ENCODE measurements around the gene FOXP1.

The FOXP1 gene

DNA sequence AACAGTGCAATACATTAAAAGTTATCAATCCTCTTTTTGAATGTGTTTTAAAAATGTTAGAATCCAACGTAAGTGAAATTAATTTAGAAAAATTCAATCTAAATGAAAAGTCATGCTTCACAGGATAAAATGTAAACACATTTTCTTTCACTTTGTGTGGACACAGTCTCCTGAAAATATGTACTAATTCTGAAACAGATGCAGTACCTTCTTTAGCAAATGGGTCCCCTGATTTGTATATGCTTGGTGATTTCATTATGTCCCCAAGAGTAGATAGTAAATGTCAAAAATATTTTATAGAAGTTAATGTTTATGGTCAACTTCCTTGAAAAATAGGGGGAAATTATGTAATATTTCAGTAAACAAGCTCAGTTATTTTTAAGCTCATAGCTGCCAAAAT, 28.9 kb downstream of the FOXP1 start:
- FAIRE-seq (no peak), DNase-seq (ENCODE audit: insufficient read length, low spot score) (no peak)
- TF ChIP-seq POLR2A (IDR thresholded peaks at IDR 0.05; ENCODE audit: low read depth, low read length) (no peak), POU2F2 (IDR thresholded peaks at IDR 0.05; ENCODE audit: low read depth, low read length) (no peak), POLR2AphosphoS5 (IDR thresholded peaks at IDR 0.05; ENCODE audit: low read depth, low read length) (no peak), PAX5 (IDR thresholded peaks at IDR 0.05; ENCODE audit: insufficient read depth, low read length, severe bottlenecking) (no peak), SPI1 (IDR thresholded peaks at IDR 0.05; ENCODE audit: low read depth, low read length) (no peak), TAF1 (IDR thresholded peaks at IDR 0.05; ENCODE audit: low read depth, low read length) (no peak)

GRCh38 chr3:71551311-71551919, 32.1 kb downstream of the FOXP1 start:
- no peak for FAIRE-seq
- no peak for DNase-seq (ENCODE audit: insufficient read length, low spot score)
- no peak for TF ChIP-seq PAX5 (IDR thresholded peaks at IDR 0.05; ENCODE audit: insufficient read depth, low read length, severe bottlenecking)
- no peak for TF ChIP-seq POLR2A (IDR thresholded peaks at IDR 0.05; ENCODE audit: low read depth, low read length)
- no peak for TF ChIP-seq SPI1 (IDR thresholded peaks at IDR 0.05; ENCODE audit: low read depth, low read length)
- no peak for TF ChIP-seq POU2F2 (IDR thresholded peaks at IDR 0.05; ENCODE audit: low read depth, low read length)

GRCh38 chr3:71549951-71550350, 33.6 kb downstream of the FOXP1 start:
- TF ChIP-seq TAF1 (IDR thresholded peaks at IDR 0.05; ENCODE audit: low read depth, low read length) (no peak), SPI1 (IDR thresholded peaks at IDR 0.05; ENCODE audit: low read depth, low read length) (no peak), POU2F2 (IDR thresholded peaks at IDR 0.05; ENCODE audit: low read depth, low read length) (no peak)
- no peak for FAIRE-seq
- DNase-seq (ENCODE audit: insufficient read length, low spot score) = no peak

DNA sequence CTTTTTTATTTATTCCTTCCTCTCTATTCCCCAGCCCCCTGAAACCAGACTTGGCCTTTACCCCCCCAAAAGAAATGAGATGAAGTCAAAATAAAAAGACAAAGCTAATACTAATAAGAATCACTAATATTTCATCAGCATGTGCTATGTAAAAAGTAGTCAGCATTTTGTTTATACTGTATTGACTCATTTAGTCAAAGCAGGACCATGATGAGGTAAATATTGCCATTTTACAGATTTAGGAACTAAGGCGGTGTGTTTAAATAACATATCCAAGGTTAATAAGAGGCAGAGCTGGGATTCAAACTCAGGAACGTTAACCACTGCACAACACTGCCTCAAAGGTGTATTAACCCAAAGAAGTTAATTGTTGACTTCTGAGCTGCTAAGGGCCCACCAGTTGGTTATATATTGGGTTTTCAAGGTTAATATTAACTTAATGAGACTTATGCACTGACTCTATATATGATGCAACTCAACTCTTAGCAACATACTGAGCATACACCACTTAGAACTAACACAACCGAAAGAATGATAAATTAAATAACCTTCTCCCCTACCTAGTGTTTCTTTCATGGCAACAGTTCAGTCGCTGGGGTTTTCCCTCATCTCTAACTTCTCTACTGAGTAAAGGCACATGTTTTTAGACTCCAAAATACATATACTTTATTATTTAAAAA, 34.7 kb downstream of the FOXP1 start:
- TF ChIP-seq PAX5 (IDR thresholded peaks at IDR 0.05; ENCODE audit: insufficient read depth, low read length, severe bottlenecking) (no peak), POLR2A (IDR thresholded peaks at IDR 0.05; ENCODE audit: low read depth, low read length) (no peak), POLR2AphosphoS5 (IDR thresholded peaks at IDR 0.05; ENCODE audit: low read depth, low read length) (no peak), POU2F2 (IDR thresholded peaks at IDR 0.05; ENCODE audit: low read depth, low read length) (no peak), TAF1 (IDR thresholded peaks at IDR 0.05; ENCODE audit: low read depth, low read length) (no peak), SPI1 (IDR thresholded peaks at IDR 0.05; ENCODE audit: low read depth, low read length) (no peak)
- FAIRE-seq = no peak
- DNase-seq (ENCODE audit: insufficient read length, low spot score) = no peak

DNA sequence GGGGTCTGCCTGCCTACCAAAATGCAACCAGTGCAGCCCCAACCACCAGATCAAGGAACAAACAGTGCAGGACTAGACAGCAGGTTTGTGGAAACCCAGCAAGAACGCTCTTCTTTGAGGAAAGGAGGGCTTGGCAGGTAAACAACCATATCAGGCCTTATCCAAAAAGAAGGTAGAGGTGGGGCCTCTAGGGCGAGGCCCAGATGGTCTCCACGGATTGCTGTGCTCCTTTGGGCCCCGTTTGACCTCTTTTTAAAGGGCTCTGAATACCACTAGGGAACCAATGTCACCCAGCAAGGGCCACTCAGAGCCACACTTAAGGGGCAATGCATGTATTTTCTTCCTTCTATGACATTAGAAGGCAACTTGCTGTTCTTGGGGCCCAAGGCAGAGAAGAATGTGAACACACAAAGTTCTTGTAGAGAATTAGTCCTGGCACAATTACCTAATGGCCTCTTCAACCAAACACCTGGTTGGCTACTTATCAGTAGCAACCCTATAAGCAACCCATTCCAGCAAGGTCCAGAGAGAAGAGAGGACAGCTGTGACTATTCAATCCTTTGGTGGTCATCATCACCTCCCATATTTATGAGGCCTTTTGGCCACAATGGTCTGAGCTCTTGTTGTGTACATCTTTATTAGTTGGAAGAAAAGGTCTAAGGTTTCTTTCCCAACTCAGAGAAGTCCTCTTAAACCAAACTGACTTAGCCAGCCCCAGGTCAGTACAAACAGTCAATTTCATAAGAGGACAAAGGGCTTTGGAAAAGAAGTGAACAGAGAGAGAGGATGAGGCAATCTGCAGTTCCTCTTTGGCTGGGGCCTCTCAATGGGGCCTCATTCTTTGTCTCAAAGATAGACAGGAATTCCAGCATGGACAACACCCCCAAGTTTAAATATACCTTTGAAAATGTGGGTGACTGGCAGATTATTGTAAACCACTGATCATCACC, 36.0 kb downstream of the FOXP1 start:
- no peak for FAIRE-seq
- no peak for DNase-seq (ENCODE audit: insufficient read length, low spot score)
- TF ChIP-seq TAF1 (IDR thresholded peaks at IDR 0.05; ENCODE audit: low read depth, low read length) (no peak), POU2F2 (IDR thresholded peaks at IDR 0.05; ENCODE audit: low read depth, low read length) (no peak), PAX5 (IDR thresholded peaks at IDR 0.05; ENCODE audit: insufficient read depth, low read length, severe bottlenecking) (no peak), POLR2AphosphoS5 (IDR thresholded peaks at IDR 0.05; ENCODE audit: low read depth, low read length) (no peak), SPI1 (IDR thresholded peaks at IDR 0.05; ENCODE audit: low read depth, low read length) (no peak), POLR2A (IDR thresholded peaks at IDR 0.05; ENCODE audit: low read depth, low read length) (no peak)

- FAIRE-seq (no peak), DNase-seq (ENCODE audit: insufficient read length, low spot score) (no peak)
- TF ChIP-seq POLR2AphosphoS5 (IDR thresholded peaks at IDR 0.05; ENCODE audit: low read depth, low read length) (no peak), POLR2A (IDR thresholded peaks at IDR 0.05; ENCODE audit: low read depth, low read length) (no peak), POU2F2 (IDR thresholded peaks at IDR 0.05; ENCODE audit: low read depth, low read length) (no peak), TAF1 (IDR thresholded peaks at IDR 0.05; ENCODE audit: low read depth, low read length) (no peak), PAX5 (IDR thresholded peaks at IDR 0.05; ENCODE audit: insufficient read depth, low read length, severe bottlenecking) (no peak), SPI1 (IDR thresholded peaks at IDR 0.05; ENCODE audit: low read depth, low read length) (no peak)
These were observed 36.7 kb downstream of the FOXP1 start for GRCh38 chr3:71546821-71547220.

DNA sequence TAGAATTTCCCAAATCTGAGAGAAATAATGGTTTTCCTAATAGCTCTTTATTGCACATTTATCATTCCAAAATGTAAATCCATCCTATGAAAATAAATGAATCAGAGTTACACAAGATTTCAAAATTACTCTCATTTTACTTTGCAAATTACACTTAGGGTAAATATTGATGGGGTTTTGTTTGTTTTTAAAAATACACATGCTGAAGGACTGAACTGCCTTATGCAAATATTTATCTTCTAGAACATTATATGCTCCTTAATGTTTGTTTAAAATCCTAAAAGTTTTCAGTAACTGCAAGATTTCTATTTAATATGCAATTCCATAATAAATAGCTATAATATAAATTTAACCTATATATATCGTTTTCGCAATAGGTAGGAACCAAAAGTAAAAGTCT, 38.2 kb downstream of the FOXP1 start:
- no peak for FAIRE-seq
- TF ChIP-seq TAF1 (IDR thresholded peaks at IDR 0.05; ENCODE audit: low read depth, low read length) (no peak), POLR2A (IDR thresholded peaks at IDR 0.05; ENCODE audit: low read depth, low read length) (no peak)
- no peak for DNase-seq (ENCODE audit: insufficient read length, low spot score)

DNA sequence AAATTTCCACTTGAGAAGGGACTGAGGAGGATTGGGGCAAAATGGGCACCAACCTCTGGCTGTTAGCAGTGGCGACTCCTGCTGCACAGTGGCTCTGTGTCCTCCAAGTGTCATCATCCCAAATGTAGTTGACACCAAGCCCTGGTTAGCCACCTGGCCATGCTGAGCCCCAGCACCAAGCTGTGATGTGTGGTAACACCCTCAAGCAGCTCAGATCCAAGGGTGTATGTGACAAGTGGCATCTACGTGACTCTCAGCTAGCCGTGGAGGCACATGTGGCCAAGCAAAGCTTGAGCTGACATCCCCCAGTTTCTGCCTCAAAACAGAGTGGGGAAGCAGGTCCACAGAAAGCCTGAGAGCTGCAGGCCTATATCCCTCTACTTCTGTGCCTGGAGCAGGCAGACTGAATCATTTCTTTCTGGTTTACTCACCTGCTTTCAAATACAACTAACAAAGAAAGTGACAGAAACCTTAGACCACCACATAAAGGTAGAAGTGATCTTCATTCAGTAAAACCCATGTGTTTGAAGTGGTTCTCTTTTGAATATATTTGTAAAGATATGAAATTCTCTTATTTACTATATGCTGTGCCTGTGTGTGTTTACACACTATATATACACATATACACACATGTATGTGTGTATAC, 40.0 kb downstream of the FOXP1 start:
- TF ChIP-seq POLR2AphosphoS5 (IDR thresholded peaks at IDR 0.05; ENCODE audit: low read depth, low read length) (no peak), TAF1 (IDR thresholded peaks at IDR 0.05; ENCODE audit: low read depth, low read length) (no peak), POLR2A (IDR thresholded peaks at IDR 0.05; ENCODE audit: low read depth, low read length) (no peak), SPI1 (IDR thresholded peaks at IDR 0.05; ENCODE audit: low read depth, low read length) (no peak), POU2F2 (IDR thresholded peaks at IDR 0.05; ENCODE audit: low read depth, low read length) (no peak), PAX5 (IDR thresholded peaks at IDR 0.05; ENCODE audit: insufficient read depth, low read length, severe bottlenecking) (no peak)
- DNase-seq (ENCODE audit: insufficient read length, low spot score) (no peak), FAIRE-seq (no peak)
